Mesenchymal stem cell (in vitro differentiated cells and primary cell): Measurements from ENCODE around the gene SZT2.
A peak's percentile ranks its signal among the peaks of the same experiment; 100 is the strongest.

Source experiments
- DNase-seq: peaks from one replicate; pipeline ENCODE4 v3.0.0-alpha.2; 2013
- H2AFZ ChIP-seq: one replicate; pipeline ENCODE4 v1.6.1; 2013; ENCODE audit warnings: low read depth, mild to moderate bottlenecking, control low read depth, inconsistent platforms, low read length, moderate library complexity
- H2AK5ac ChIP-seq: 2 replicates; pipeline ENCODE4 v1.6.1; 2013; ENCODE audit warnings: low read length, moderate library complexity, mild to moderate bottlenecking, inconsistent platforms; ENCODE audit not compliant: severe bottlenecking
- H2BK120ac ChIP-seq: one replicate; pipeline ENCODE4 v1.6.1; 2013; ENCODE audit warnings: low read depth, mild to moderate bottlenecking, inconsistent platforms, low read length, moderate library complexity
- H2BK12ac ChIP-seq, 2 experiments: one replicate each; pipeline ENCODE4 v1.6.1; 2013; ENCODE audit warnings: inconsistent platforms in 2 of 2, low read length in 2 of 2, mild to moderate bottlenecking in 2 of 2, moderate library complexity in 2 of 2, control low read depth in 1 of 2
- H2BK15ac ChIP-seq: one replicate; pipeline ENCODE4 v1.6.1; 2013; ENCODE audit warnings: mild to moderate bottlenecking, low read depth, inconsistent platforms; ENCODE audit not compliant: poor library complexity, severe bottlenecking
- H2BK5ac ChIP-seq: 2 replicates; pipeline ENCODE4 v1.6.1; 2013; ENCODE audit warnings: low read depth, mild to moderate bottlenecking, low read length, control low read depth, inconsistent platforms; ENCODE audit not compliant: poor library complexity, severe bottlenecking
- H3K14ac ChIP-seq, 2 experiments: one replicate each; pipeline ENCODE4 v1.6.1; 2013; ENCODE audit warnings: inconsistent platforms in 2 of 2, low read length in 2 of 2, control low read depth in 1 of 2, mild to moderate bottlenecking in 1 of 2, moderate library complexity in 1 of 2
- H3K18ac ChIP-seq, 2 experiments: one replicate each; pipeline ENCODE4 v1.6.1; 2013; ENCODE audit warnings: inconsistent platforms in 2 of 2, low read length in 2 of 2, control low read depth in 1 of 2, low read depth in 1 of 2, mild to moderate bottlenecking in 1 of 2
- H3K23ac ChIP-seq, 2 experiments: one replicate each; pipeline ENCODE4 v1.6.1; 2013; ENCODE audit warnings: inconsistent platforms in 2 of 2, low read length in 2 of 2, mild to moderate bottlenecking in 2 of 2, moderate library complexity in 2 of 2, control low read depth in 1 of 2
- H3K27ac ChIP-seq: 2 replicates; pipeline ENCODE4 v1.5.1; 2013; ENCODE audit warnings: mild to moderate bottlenecking, moderate library complexity, low read length, control low read depth, inconsistent platforms; ENCODE audit not compliant: poor library complexity, severe bottlenecking
- H3K27me3 ChIP-seq, 2 experiments: 2 replicates each; pipeline versions ENCODE4 v1.6.1 to v1.7.0; 2013; ENCODE audit warnings: low read length in 2 of 2, mild to moderate bottlenecking in 2 of 2, moderate library complexity in 2 of 2, control low read depth in 1 of 2, inconsistent platforms in 1 of 2; ENCODE audit not compliant: control insufficient read depth in 1 of 2, insufficient read depth in 1 of 2
- H3K36me3 ChIP-seq, 2 experiments: 2 replicates each; pipeline versions ENCODE4 v1.6.1 to v1.7.0; 2013; ENCODE audit warnings: low read length in 2 of 2, control low read depth in 1 of 2, inconsistent platforms in 1 of 2, low read depth in 1 of 2, mild to moderate bottlenecking in 1 of 2; ENCODE audit not compliant: insufficient read depth in 2 of 2, control insufficient read depth in 1 of 2
- H3K4ac ChIP-seq, 2 experiments: one replicate each; pipeline ENCODE4 v1.6.1; 2013; ENCODE audit warnings: inconsistent platforms in 2 of 2, low read length in 2 of 2, mild to moderate bottlenecking in 2 of 2, moderate library complexity in 2 of 2, control low read depth in 1 of 2, low read depth in 1 of 2
- H3K4me1 ChIP-seq: 2 replicates; pipeline ENCODE4 v1.6.1; 2013; ENCODE audit warnings: low read depth, low read length, control low read depth; ENCODE audit not compliant: control insufficient read depth, insufficient read depth
- H3K4me2 ChIP-seq: 2 replicates; pipeline ENCODE4 v1.6.1; 2013; ENCODE audit warnings: low read length, mild to moderate bottlenecking, inconsistent platforms; ENCODE audit not compliant: poor library complexity, severe bottlenecking
- H3K4me3 ChIP-seq, 2 experiments: 2 replicates each; pipeline versions ENCODE4 v1.5.1 to v1.7.0; 2013; ENCODE audit warnings: low read length in 2 of 2, mild to moderate bottlenecking in 2 of 2, control low read depth in 1 of 2, low read depth in 1 of 2; ENCODE audit not compliant: insufficient read depth in 1 of 2
- H3K79me1 ChIP-seq: replicated peaks from 2 replicates; pipeline ENCODE4 v1.6.1; 2013; ENCODE audit warnings: mild to moderate bottlenecking, control low read depth, low read length, inconsistent platforms; ENCODE audit not compliant: poor library complexity, severe bottlenecking
- H3K9ac ChIP-seq: 2 replicates; pipeline ENCODE4 v1.7.0; 2013; ENCODE audit warnings: mild to moderate bottlenecking, low read length, moderate library complexity
- H3K9me3 ChIP-seq: 2 replicates; pipeline ENCODE4 v1.7.0; 2013; ENCODE audit warnings: mild to moderate bottlenecking, low read length; ENCODE audit not compliant: control insufficient read depth
- H4K8ac ChIP-seq: one replicate; pipeline ENCODE4 v1.6.1; 2013; ENCODE audit warnings: inconsistent platforms, mild to moderate bottlenecking, low read length, moderate library complexity
- H4K91ac ChIP-seq: one replicate; pipeline ENCODE4 v1.6.1; 2013; ENCODE audit warnings: mild to moderate bottlenecking, low read length, inconsistent platforms
- WGBS: methylation state at CpG from one replicate; pipeline ENCODE4 v1.1.7; 2013; ENCODE audit warnings: mixed read lengths; 5-methylcytosine and 5-hydroxymethylcytosine counted together

SZT2 gene

DNA sequence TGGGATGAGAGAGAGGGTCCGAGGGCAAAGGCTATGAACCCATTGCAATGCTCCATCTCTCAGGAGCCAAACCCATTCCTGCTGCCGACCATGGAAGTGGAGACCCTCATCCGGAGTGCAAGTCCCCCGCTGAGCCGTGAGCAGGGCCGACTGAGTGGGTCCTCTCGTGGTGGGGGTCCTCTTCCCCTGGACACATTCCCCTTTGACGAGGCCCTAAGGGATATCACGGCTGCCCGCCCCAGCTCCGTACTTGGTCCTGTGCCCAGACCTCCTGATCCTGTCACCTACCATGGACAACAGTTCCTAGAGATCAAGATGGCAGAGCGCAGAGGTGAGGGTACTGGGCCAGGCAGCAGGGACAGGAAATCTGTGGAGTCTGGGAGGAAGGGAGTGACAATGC lies 53.1 kb downstream of the SZT2 start:
- Histone ChIP-seq H2AFZ (no peak overlapping the region), H2BK12ac (no peak overlapping the region), H4K8ac (no peak overlapping the region), H3K4me1 (no peaks in the 10 kb centered on the region), H3K4me2 (no peak overlapping the region), H2BK15ac (no peak overlapping the region), H3K23ac (no peak overlapping the region), H2BK5ac (no peak overlapping the region), H3K14ac (no peak overlapping the region), H3K79me1 (peaks cover 2% of the 10 kb centered on the region), H3K9ac (no peak overlapping the region), H3K4me3 (no peak overlapping the region), H3K27ac (no peak overlapping the region), H2BK120ac (no peak overlapping the region), H2AK5ac (no peak overlapping the region), H3K9me3 (no peaks in the 10 kb centered on the region), H3K4ac (no peak overlapping the region), H3K18ac (no peak overlapping the region), H4K91ac (no peak overlapping the region), H3K36me3 (peaks cover 91 to 98% of the 10 kb centered on the region in 2 experiments), H3K27me3 (no peaks in the 10 kb centered on the region)
- WGBS, result 98% methylated on average over 8 of the region's 12 CpGs
- no peak for DNase-seq

- H2BK15ac ChIP-seq, result no peak overlapping the region
- no peak overlapping the region for H3K4ac ChIP-seq
- no peak overlapping the region for H3K23ac ChIP-seq
- H2BK5ac ChIP-seq, result no peak overlapping the region
- H3K9ac ChIP-seq, result no peak overlapping the region
- no peak overlapping the region for H3K18ac ChIP-seq
- no peak overlapping the region for H3K14ac ChIP-seq
- no peaks in the 10 kb centered on the region for H3K4me1 ChIP-seq
- no peak overlapping the region for H3K27ac ChIP-seq
- H4K91ac ChIP-seq, result no peak overlapping the region
- no peaks in the 10 kb centered on the region for H3K9me3 ChIP-seq
- H4K8ac ChIP-seq, result no peak overlapping the region
- H3K4me3 ChIP-seq, result no peak overlapping the region
- no peaks in the 10 kb centered on the region for H3K27me3 ChIP-seq
- H2AK5ac ChIP-seq, result no peak overlapping the region
- no peak overlapping the region for H2BK12ac ChIP-seq
- no peak overlapping the region for H2AFZ ChIP-seq
- H3K4me2 ChIP-seq, result no peak overlapping the region
- 97% methylated on average over 16 of the region's 16 CpGs for WGBS
- H3K36me3 ChIP-seq, result peaks cover 93 to 98% of the 10 kb centered on the region in 2 experiments
- peaks cover 2% of the 10 kb centered on the region for H3K79me1 ChIP-seq
- no peak overlapping the region for H2BK120ac ChIP-seq
- no peak for DNase-seq
These were observed 53.7 kb downstream of the SZT2 start for GRCh38 chr1:43443197-43443946.

DNA sequence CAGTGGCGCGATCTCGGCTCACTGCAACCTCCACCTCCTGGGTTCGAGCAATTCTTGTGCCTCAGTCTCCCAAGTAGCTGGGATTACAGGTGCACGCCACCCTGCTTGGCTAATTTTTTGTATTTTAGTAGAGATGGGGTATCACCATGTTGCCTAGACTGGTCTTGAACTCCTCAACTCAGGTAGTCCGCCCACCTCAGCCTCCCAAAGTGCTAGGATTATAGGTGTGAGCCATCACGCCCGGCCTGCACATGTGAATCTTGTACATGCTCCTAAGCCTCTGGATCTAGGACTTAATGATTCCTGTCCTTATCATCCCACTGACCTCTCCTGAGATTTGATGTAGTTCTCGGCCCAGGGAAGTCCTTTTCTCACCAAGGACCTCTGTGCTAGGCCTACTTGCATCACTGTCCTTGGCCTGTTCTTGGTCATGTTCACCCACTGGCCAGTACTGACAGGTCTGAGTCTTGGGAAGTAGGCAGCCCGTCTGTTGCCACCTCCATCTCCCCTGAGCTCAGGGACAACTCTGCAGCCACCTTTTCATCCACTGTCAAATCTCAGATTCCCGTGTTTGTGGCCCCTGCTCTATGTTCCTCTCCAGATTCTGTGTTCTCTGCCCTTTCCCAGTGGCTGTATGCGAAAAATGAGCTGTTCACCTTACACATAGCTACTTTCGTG lies 54.6 kb downstream of the SZT2 start:
- Histone ChIP-seq H4K8ac (no peak overlapping the region), H3K4me3 (no peak overlapping the region), H2AFZ (no peak overlapping the region), H3K4me1 (no peaks in the 10 kb centered on the region), H2AK5ac (no peak overlapping the region), H3K27ac (no peak overlapping the region), H3K36me3 (peaks cover 93 to 98% of the 10 kb centered on the region in 2 experiments), H3K4ac (no peak overlapping the region), H3K9me3 (no peaks in the 10 kb centered on the region), H3K18ac (no peak overlapping the region), H4K91ac (no peak overlapping the region), H3K23ac (no peak overlapping the region), H2BK120ac (no peak overlapping the region), H3K79me1 (no peaks in the 10 kb centered on the region), H2BK5ac (no peak overlapping the region), H3K9ac (no peak overlapping the region), H2BK12ac (no peak overlapping the region), H3K4me2 (no peak overlapping the region), H3K14ac (no peak overlapping the region), H2BK15ac (no peak overlapping the region), H3K27me3 (no peaks in the 10 kb centered on the region)
- no peak for DNase-seq
- 93% methylated on average over 13 of the region's 13 CpGs for WGBS

DNA sequence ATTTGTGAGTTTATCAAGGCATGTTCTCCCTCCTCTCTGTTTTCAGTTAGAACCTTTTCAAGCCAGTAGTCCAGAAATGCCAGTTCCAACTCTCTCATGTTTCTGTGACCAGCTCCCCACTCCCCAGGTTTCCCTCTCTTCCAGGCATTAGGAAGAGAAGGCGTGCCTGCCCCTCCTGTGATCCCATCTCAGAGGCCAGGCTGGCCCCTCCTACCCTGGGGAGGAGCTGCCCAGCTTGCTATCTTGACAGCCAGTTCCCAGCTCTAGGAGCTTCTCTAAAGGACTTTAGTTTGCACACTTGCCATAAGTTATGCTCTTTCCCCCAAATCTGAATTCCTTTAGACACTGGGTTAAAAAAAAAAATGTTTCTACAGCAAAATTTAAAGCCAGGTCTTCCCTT lies 55.1 kb downstream of the SZT2 start:
- Histone ChIP-seq H3K4me3 (no peak overlapping the region), H2BK5ac (no peak overlapping the region), H3K18ac (no peak overlapping the region), H3K79me1 (no peaks in the 10 kb centered on the region), H4K8ac (no peak overlapping the region), H3K4me2 (no peak overlapping the region), H2BK15ac (no peak overlapping the region), H3K27ac (no peak overlapping the region), H3K4me1 (no peaks in the 10 kb centered on the region), H3K9ac (no peak overlapping the region), H2AFZ (no peak overlapping the region), H2BK120ac (no peak overlapping the region), H3K23ac (no peak overlapping the region), H3K4ac (no peak overlapping the region), H2AK5ac (no peak overlapping the region), H4K91ac (no peak overlapping the region), H2BK12ac (no peak overlapping the region), H3K27me3 (no peaks in the 10 kb centered on the region), H3K14ac (no peak overlapping the region), H3K9me3 (no peaks in the 10 kb centered on the region), H3K36me3 (peaks cover 93 to 98% of the 10 kb centered on the region in 2 experiments)
- DNase-seq, result peak; percentile 18
- 62% methylated on average over 1 of the region's 1 CpG for WGBS
